ENCODE results near the gene COPA.
A peak's percentile ranks its signal among the peaks of the same experiment; 100 is the strongest.

COPA gene

DNA sequence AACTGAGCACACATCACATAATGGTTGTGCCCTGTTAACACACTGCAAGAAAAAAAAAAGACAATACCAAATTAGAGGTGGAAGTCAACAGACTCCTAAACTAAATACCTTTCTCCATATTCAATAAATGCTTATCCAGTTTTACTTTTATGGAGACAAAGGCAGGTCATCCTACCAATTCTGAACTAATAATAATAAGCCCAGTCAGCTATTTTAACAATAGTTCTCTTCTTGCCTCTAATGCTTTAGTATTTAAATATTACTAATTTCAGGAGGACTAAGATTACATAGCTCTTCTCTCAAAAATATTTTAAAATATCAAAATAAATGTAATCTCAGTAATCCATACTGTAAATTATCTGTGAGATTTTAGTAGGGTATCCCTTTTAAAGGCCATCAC is 10.5 kb downstream of the COPA start:
- no peak for ATAC-seq
- TF ChIP-seq, protein P1, sequence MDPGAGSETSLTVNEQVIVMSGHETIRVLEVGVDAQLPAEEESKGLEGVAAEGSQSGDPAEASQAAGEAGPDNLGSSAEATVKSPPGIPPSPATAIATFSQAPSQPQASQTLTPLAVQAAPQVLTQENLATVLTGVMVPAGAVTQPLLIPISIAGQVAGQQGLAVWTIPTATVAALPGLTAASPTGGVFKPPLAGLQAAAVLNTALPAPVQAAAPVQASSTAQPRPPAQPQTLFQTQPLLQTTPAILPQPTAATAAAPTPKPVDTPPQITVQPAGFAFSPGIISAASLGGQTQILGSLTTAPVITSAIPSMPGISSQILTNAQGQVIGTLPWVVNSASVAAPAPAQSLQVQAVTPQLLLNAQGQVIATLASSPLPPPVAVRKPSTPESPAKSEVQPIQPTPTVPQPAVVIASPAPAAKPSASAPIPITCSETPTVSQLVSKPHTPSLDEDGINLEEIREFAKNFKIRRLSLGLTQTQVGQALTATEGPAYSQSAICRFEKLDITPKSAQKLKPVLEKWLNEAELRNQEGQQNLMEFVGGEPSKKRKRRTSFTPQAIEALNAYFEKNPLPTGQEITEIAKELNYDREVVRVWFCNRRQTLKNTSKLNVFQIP (CRISPR knock-in tag; IDR thresholded peaks at IDR 0.05; ENCODE audit: borderline replicate concordance, low read depth), result no peak
- TF ChIP-seq ZNF70 (CRISPR knock-in tag; IDR thresholded peaks at IDR 0.05) (no peak), OSR1 (CRISPR knock-in tag; IDR thresholded peaks at IDR 0.05) (no peak), GLIS3 (CRISPR knock-in tag; IDR thresholded peaks at IDR 0.05) (no peak)

DNA sequence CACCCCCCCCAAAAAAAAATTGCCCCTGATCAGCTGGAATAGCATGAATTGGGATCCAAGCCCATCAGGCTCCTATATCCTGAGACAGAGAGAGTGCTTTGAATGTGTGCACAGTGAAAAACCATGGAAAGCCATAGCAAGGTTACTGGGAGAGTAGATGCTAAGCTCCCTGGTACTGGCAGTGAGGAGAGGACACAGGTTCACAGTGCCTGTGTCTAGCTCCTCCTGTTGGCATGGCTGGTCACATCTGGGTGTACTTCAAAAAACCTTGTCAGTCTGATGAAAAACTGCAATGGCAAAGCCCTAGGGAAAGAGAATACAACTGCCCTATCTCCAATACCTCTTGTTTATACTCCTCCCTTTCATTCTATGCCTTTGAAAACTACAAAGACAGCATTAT is 12.9 kb downstream of the COPA start:
- TF ChIP-seq SNAI2 (CRISPR knock-in tag; IDR thresholded peaks at IDR 0.05), result no peak
- TF ChIP-seq TOX (CRISPR knock-in tag; IDR thresholded peaks at IDR 0.05; ENCODE audit: borderline replicate concordance), result no peak
- TF ChIP-seq, protein P2, sequence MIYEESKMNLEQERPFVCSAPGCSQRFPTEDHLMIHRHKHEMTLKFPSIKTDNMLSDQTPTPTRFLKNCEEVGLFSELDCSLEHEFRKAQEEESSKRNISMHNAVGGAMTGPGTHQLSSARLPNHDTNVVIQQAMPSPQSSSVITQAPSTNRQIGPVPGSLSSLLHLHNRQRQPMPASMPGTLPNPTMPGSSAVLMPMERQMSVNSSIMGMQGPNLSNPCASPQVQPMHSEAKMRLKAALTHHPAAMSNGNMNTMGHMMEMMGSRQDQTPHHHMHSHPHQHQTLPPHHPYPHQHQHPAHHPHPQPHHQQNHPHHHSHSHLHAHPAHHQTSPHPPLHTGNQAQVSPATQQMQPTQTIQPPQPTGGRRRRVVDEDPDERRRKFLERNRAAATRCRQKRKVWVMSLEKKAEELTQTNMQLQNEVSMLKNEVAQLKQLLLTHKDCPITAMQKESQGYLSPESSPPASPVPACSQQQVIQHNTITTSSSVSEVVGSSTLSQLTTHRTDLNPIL (CRISPR knock-in tag; IDR thresholded peaks at IDR 0.05; ENCODE audit: low read depth), result no peak
- TF ChIP-seq, protein P3, sequence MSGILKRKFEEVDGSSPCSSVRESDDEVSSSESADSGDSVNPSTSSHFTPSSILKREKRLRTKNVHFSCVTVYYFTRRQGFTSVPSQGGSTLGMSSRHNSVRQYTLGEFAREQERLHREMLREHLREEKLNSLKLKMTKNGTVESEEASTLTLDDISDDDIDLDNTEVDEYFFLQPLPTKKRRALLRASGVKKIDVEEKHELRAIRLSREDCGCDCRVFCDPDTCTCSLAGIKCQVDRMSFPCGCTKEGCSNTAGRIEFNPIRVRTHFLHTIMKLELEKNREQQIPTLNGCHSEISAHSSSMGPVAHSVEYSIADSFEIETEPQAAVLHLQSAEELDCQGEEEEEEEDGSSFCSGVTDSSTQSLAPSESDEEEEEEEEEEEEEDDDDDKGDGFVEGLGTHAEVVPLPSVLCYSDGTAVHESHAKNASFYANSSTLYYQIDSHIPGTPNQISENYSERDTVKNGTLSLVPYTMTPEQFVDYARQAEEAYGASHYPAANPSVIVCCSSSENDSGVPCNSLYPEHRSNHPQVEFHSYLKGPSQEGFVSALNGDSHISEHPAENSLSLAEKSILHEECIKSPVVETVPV (CRISPR knock-in tag; IDR thresholded peaks at IDR 0.05), result no peak
- no peak for TF ChIP-seq RARB (CRISPR knock-in tag; IDR thresholded peaks at IDR 0.05)
- TF ChIP-seq TCF4 (CRISPR knock-in tag; IDR thresholded peaks at IDR 0.05; ENCODE audit: borderline replicate concordance), result no peak
- no peak for TF ChIP-seq ARNTL (CRISPR knock-in tag; IDR thresholded peaks at IDR 0.05; ENCODE audit: borderline replicate concordance, low read depth)
- TF ChIP-seq, protein P4, sequence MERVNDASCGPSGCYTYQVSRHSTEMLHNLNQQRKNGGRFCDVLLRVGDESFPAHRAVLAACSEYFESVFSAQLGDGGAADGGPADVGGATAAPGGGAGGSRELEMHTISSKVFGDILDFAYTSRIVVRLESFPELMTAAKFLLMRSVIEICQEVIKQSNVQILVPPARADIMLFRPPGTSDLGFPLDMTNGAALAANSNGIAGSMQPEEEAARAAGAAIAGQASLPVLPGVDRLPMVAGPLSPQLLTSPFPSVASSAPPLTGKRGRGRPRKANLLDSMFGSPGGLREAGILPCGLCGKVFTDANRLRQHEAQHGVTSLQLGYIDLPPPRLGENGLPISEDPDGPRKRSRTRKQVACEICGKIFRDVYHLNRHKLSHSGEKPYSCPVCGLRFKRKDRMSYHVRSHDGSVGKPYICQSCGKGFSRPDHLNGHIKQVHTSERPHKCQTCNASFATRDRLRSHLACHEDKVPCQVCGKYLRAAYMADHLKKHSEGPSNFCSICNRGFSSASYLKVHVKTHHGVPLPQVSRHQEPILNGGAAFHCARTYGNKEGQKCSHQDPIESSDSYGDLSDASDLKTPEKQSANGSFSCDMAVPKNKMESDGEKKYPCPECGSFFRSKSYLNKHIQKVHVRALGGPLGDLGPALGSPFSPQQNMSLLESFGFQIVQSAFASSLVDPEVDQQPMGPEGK (CRISPR knock-in tag; IDR thresholded peaks at IDR 0.05; ENCODE audit: borderline replicate concordance), result no peak
- no peak for TF ChIP-seq OSR1 (CRISPR knock-in tag; IDR thresholded peaks at IDR 0.05)
- no peak for TF ChIP-seq ZNF565 (CRISPR knock-in tag; conservative IDR thresholded peaks at IDR 0.05; ENCODE audit: low read depth)
- peak; percentile 40 for ATAC-seq

DNA sequence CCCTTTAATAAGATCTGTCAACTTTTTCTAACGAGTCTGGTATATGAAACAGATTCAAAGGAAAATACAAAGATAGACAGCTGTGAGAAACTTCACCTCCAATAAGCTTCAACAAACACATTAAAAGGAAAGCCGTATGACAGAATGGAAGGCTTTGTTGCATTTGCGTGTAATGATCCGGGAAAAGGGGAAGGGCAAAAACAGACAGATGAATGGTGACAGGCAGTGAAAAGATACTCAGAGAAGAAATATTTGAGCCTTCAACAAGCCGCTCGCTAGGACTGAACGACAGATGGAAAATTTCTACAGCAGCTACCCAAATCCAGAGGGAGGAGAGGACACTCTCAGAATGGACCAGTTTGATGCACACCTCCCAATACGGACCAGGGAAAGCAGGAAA is 14.9 kb downstream of the COPA start:
- no peak for TF ChIP-seq TCF4 (CRISPR knock-in tag; IDR thresholded peaks at IDR 0.05; ENCODE audit: borderline replicate concordance)
- no peak for TF ChIP-seq GLIS3 (CRISPR knock-in tag; IDR thresholded peaks at IDR 0.05)
- no peak for TF ChIP-seq ZFP30 (CRISPR knock-in tag; IDR thresholded peaks at IDR 0.05)
- TF ChIP-seq ZNF8 (CRISPR knock-in tag; IDR thresholded peaks at IDR 0.05), result no peak
- no peak for TF ChIP-seq ISL1 (CRISPR knock-in tag; IDR thresholded peaks at IDR 0.05)
- TF ChIP-seq, protein P4 (CRISPR knock-in tag; IDR thresholded peaks at IDR 0.05; ENCODE audit: borderline replicate concordance), result no peak
- no peak for TF ChIP-seq ESRRG (CRISPR knock-in tag; IDR thresholded peaks at IDR 0.05)
- TF ChIP-seq TOX (CRISPR knock-in tag; IDR thresholded peaks at IDR 0.05; ENCODE audit: borderline replicate concordance), result no peak
- no peak for TF ChIP-seq CSDC2 (CRISPR knock-in tag; IDR thresholded peaks at IDR 0.05)
- no peak for TF ChIP-seq ZNF565 (CRISPR knock-in tag; conservative IDR thresholded peaks at IDR 0.05; ENCODE audit: low read depth)
- TF ChIP-seq ARNTL (CRISPR knock-in tag; IDR thresholded peaks at IDR 0.05; ENCODE audit: borderline replicate concordance, low read depth), result no peak
- no peak for TF ChIP-seq PPARA (CRISPR knock-in tag; IDR thresholded peaks at IDR 0.05; ENCODE audit: borderline replicate concordance)
- TF ChIP-seq, protein P5, sequence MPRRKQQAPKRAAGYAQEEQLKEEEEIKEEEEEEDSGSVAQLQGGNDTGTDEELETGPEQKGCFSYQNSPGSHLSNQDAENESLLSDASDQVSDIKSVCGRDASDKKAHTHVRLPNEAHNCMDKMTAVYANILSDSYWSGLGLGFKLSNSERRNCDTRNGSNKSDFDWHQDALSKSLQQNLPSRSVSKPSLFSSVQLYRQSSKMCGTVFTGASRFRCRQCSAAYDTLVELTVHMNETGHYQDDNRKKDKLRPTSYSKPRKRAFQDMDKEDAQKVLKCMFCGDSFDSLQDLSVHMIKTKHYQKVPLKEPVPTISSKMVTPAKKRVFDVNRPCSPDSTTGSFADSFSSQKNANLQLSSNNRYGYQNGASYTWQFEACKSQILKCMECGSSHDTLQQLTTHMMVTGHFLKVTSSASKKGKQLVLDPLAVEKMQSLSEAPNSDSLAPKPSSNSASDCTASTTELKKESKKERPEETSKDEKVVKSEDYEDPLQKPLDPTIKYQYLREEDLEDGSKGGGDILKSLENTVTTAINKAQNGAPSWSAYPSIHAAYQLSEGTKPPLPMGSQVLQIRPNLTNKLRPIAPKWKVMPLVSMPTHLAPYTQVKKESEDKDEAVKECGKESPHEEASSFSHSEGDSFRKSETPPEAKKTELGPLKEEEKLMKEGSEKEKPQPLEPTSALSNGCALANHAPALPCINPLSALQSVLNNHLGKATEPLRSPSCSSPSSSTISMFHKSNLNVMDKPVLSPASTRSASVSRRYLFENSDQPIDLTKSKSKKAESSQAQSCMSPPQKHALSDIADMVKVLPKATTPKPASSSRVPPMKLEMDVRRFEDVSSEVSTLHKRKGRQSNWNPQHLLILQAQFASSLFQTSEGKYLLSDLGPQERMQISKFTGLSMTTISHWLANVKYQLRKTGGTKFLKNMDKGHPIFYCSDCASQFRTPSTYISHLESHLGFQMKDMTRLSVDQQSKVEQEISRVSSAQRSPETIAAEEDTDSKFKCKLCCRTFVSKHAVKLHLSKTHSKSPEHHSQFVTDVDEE (CRISPR knock-in tag; IDR thresholded peaks at IDR 0.05), result no peak
- no peak for TF ChIP-seq ZFP3 (CRISPR knock-in tag; IDR thresholded peaks at IDR 0.05)
- TF ChIP-seq SNAI2 (CRISPR knock-in tag; IDR thresholded peaks at IDR 0.05), result no peak
- no peak for ATAC-seq
